ENCODE measurements around the gene PPM1H.
"Not testable (repeated sequence)": the region's sequence is repeated elsewhere in the genome, so short reads cannot be mapped to it uniquely, and the experiment has no call there.

GRCh38 chr12:62729579-62730544 is 205.1 kb downstream of the PPM1H start:
- not testable (repeated sequence) for TF ChIP-seq CTCF, POLR2A (IDR thresholded peaks at IDR 0.05)

All from sigmoid colon (tissue), 3 donors.